GM21526 (cell line): ENCODE results near the gene ARRB1.

Source experiments
- ATAC-seq: cut with Tn5 transposase; IDR thresholded peaks from one replicate; pipeline ENCODE4 v1.9.1; 2021; ENCODE audit warnings: moderate library complexity; ENCODE audit not compliant: unreplicated experiment, low FRiP score

The ARRB1 gene

GRCh38 chr11:75303544-75304224 is 47.8 kb downstream of the ARRB1 start:
- no peak for ATAC-seq

GRCh38 chr11:75302371-75302770 is 49.1 kb downstream of the ARRB1 start:
- no peak for ATAC-seq

GRCh38 chr11:75301601-75302345 is 49.7 kb downstream of the ARRB1 start:
- ATAC-seq: no peak

GRCh38 chr11:75301131-75301530 is 50.3 kb downstream of the ARRB1 start:
- ATAC-seq: no peak

GRCh38 chr11:75298976-75299260 is 52.5 kb downstream of the ARRB1 start:
- no peak for ATAC-seq

- ATAC-seq: no peak
These were observed 53.1 kb downstream of the ARRB1 start for GRCh38 chr11:75298191-75298975.

GRCh38 chr11:75293903-75294302 is 57.6 kb downstream of the ARRB1 start:
- ATAC-seq: no peak

- no peak for ATAC-seq
These were observed 58.5 kb downstream of the ARRB1 start for GRCh38 chr11:75292943-75293342.

GRCh38 chr11:75291741-75292140 is 59.7 kb downstream of the ARRB1 start:
- ATAC-seq: no peak

- no peak for ATAC-seq
These were observed 61.5 kb downstream of the ARRB1 start for GRCh38 chr11:75289919-75290318.

GRCh38 chr11:75289511-75289760 is 62.0 kb downstream of the ARRB1 start:
- ATAC-seq: no peak

GRCh38 chr11:75287579-75287978 is 63.9 kb downstream of the ARRB1 start:
- ATAC-seq: no peak

- no peak for ATAC-seq
These were observed 64.5 kb downstream of the ARRB1 start for GRCh38 chr11:75286826-75287465.

GRCh38 chr11:75285776-75286360 is 65.6 kb downstream of the ARRB1 start:
- ATAC-seq: no peak

- ATAC-seq: no peak
These were observed 68.0 kb downstream of the ARRB1 start for GRCh38 chr11:75283391-75283931.

- no peak for ATAC-seq
These were observed 69.9 kb downstream of the ARRB1 start for GRCh38 chr11:75281469-75282095.

- no peak for ATAC-seq
These were observed 70.5 kb downstream of the ARRB1 start for GRCh38 chr11:75280770-75281468.

GRCh38 chr11:75280227-75280701 is 71.2 kb downstream of the ARRB1 start:
- ATAC-seq: peak; percentile 55

GRCh38 chr11:75279273-75279672 is 72.2 kb downstream of the ARRB1 start:
- no peak for ATAC-seq
